ENCODE results near the gene CRYBG2. TPM values are rescaled to one million over a fixed set of nuclear protein-coding genes. Genes with fewer than 3 reads are reported as not detected.

CRYBG2 gene
- total and polyA plus RNA-seq, 10 of the 15 experiments (the other 5 are each of a cell fraction or from before 2014, with no cell fraction given): 0.03 to 1.2 (median 0.11) TPM; not detected in 4

- ChIA-PET CTCF (interaction anchor here (1.2 kb wide), 1 partner anchor 14 kb away, joined by 7 read pairs; no protein-coding TSS in a partner anchor), RAD21 (ENCODE audit: unreplicated experiment) (no interaction called here), POLR2A (no interaction called here), SMC1A (ENCODE audit: uncharacterized antibody, unreplicated experiment) (no interaction called here)
- Histone ChIP-seq H2AFZ (ENCODE audit: control insufficient read depth, low read depth, low read length) (no peak overlapping the region), H3K9me3 (replicated peaks; ENCODE audit: control insufficient read depth, insufficient read depth, low read length) (no peaks in the 10 kb centered on the region), H3K27ac (ENCODE audit: control insufficient read depth, insufficient read depth) (no peak overlapping the region), H3K4me3 (no peak overlapping the region), H3K4me1 (ENCODE audit: control insufficient read depth, insufficient read depth, low read length) (no peaks in the 10 kb centered on the region), H3K9ac (ENCODE audit: control insufficient read depth, insufficient read depth, low read length) (no peak overlapping the region), H3K36me3 (ENCODE audit: control insufficient read depth in 2 of 2, insufficient read depth in 2 of 2, low read length in 1 of 2) (no peaks in the 10 kb centered on the region), H4K20me1 (ENCODE audit: control insufficient read depth, insufficient read depth) (no peaks in the 10 kb centered on the region), H3K4me2 (ENCODE audit: control insufficient read depth, insufficient read depth) (no peak overlapping the region), H3K79me2 (ENCODE audit: control insufficient read depth, insufficient read depth, low read length) (no peaks in the 10 kb centered on the region), H3K27me3 (replicated peaks in 1 of 2; ENCODE audit: control insufficient read depth in 2 of 2, insufficient read depth in 2 of 2, low read length in 1 of 2) (no peaks in the 10 kb centered on the region)
- TF ChIP-seq ZBTB4 (CRISPR knock-in tag; IDR thresholded peaks at IDR 0.05) (no peak), IRF4 (IDR thresholded peaks at IDR 0.05; ENCODE audit: low read depth, low read length) (no peak), RELB (IDR thresholded peaks at IDR 0.05; ENCODE audit: low read depth) (no peak), EGR1 (IDR thresholded peaks at IDR 0.05; ENCODE audit: borderline replicate concordance in 1 of 2, low read depth in 2 of 2, low read length in 2 of 2) (no peak), NFYA (IDR thresholded peaks at IDR 0.05; ENCODE audit: borderline replicate concordance, low read depth, low read length) (no peak)
- DNase-seq (ENCODE audit: low read depth, low spot score): no peak
- BruUV-seq (replicated peaks): no TSS peak
- intact Hi-C loops (cut with micrococcal nuclease; ENCODE audit: unreplicated experiment) (no loop called here), in situ Hi-C loops (cut with MboI) (no loop called here)
- no peak for FAIRE-seq
- ATAC-seq: no peak
- 0% methylated on average over 4 of the region's 4 CpGs for WGBS (ENCODE audit: insufficient coverage, insufficient replicate concordance, low lambda C conversion rate, missing lambda C conversion rate)
Measured at GRCh38 chr1:26403656-26404055, 49.7 kb upstream of the CRYBG2 start.

All from GM12878 (cell line).